ENCODE measurements around the gene TCEAL1. TPM values are rescaled to one million over a fixed set of nuclear protein-coding genes. Genes with fewer than 3 reads are reported as not detected.
"Not testable (repeated sequence)": the region's sequence is repeated elsewhere in the genome, so short reads cannot be mapped to it uniquely, and the experiment has no call there.

Gene TCEAL1
- total and polyA plus RNA-seq, 11 donors = 16.4 to 33.2 (median 23.1) TPM

DNA sequence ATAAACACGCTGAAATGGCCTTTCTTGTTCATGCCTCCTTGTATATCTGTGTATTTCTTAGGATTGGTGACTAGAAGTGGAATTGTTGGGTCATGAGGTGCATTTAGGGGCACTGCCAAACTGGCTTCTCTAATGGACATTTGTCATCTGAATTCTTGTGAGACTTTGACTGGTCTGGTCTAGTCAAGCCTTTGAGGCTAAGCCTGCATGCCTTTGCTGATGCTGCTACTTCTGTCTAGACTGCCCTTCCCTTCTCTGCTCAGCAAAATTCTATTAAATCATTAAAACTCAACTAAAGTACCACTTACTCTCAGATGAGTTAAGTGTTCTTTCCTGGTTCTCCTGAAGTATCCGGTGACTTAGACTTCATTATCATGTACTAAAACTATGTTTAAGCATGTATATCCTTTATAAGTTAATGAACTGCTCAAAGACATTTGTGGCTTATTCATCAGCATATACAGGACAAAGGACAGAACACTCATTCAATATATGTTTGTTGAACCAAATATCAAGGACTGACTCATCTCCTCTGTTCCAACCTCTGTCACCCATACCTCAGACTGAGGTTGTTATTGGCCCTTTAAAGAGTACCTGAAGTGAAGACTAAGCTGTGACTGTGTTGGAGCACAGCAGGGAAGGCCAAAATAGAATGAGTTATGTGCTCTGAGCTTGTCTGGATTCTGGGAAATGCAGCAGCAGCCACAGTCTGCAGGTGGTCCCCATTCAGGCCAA lies 9.0 kb downstream of the TCEAL1 start:
- Histone ChIP-seq H3K27ac (no peak overlapping the region), H3K4me1 (no peaks in the 10 kb centered on the region), H3K36me3 (no peaks in the 10 kb centered on the region), H3K9me3 (no peaks in the 10 kb centered on the region), H3K27me3 (peaks cover 0 to 8% (median 0%) of the 10 kb centered on the region in 9 donors), H3K4me3 (no peak overlapping the region)
- intact Hi-C loops (cut with DNase I) = loop anchor here in 3 of 10 donors (10.0 kb wide), 2 partner anchors 47 to 103 kb away; partner anchors contain the start of gene MORF4L2 (in 1 of the 3)
- TF ChIP-seq POLR2A (IDR thresholded peaks at IDR 0.05) = no peak
- TF ChIP-seq, protein P1, sequence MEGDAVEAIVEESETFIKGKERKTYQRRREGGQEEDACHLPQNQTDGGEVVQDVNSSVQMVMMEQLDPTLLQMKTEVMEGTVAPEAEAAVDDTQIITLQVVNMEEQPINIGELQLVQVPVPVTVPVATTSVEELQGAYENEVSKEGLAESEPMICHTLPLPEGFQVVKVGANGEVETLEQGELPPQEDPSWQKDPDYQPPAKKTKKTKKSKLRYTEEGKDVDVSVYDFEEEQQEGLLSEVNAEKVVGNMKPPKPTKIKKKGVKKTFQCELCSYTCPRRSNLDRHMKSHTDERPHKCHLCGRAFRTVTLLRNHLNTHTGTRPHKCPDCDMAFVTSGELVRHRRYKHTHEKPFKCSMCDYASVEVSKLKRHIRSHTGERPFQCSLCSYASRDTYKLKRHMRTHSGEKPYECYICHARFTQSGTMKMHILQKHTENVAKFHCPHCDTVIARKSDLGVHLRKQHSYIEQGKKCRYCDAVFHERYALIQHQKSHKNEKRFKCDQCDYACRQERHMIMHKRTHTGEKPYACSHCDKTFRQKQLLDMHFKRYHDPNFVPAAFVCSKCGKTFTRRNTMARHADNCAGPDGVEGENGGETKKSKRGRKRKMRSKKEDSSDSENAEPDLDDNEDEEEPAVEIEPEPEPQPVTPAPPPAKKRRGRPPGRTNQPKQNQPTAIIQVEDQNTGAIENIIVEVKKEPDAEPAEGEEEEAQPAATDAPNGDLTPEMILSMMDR (IDR thresholded peaks at IDR 0.05) = no peak
- WGBS, 4 donors = 71 to 97% (median 81%) methylated on average over 2 of the region's 2 CpGs
- DNase-seq = no peak
- no peak for ATAC-seq

DNA sequence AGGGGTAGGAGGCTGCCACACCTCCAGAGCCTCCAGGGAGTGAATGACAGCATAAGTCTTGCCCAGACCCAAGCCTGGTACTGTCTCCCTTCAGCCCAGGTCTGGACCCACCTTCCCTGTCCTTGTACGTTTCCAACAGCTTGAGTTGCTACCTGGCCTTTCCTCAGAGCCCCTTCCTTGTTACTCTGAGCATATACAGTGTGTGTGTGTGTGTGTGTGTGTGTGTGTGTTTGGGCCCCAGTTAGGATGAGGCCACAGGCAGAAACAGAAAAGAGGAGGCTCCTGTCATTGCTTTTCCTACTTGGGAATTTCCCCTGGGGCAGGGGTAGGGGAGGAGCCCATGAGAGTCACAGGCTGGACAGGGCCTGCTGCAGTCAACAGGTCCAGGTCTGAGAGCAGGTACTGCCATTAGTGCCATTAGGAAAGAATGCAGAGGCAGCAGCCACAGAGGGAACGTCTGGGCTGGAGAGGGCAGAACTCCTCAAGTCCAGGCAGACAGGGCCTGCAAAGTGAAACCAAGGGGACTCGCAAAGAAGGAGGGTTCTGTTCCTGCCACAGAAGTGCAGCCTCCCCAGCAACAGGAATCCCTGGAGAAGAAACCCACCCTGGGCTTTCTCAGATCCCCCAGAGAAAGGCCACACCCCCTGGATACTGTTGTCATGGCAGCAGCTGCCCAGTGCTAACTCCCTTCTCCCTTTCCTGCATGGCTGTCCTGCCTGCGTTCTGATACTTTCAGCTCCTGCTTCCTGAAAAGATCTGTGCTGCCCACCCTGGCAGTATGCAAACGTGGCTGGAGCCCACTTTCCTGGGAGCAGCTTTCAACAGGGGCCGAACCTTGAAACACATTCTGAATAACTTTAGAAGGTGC lies 9.9 kb downstream of the TCEAL1 start:
- intact Hi-C loops (cut with DNase I) = loop anchor here in 3 of 10 donors (10.0 kb wide), 2 partner anchors 46 to 104 kb away; partner anchors contain the start of gene MORF4L2 (in 1 of the 3)

DNA sequence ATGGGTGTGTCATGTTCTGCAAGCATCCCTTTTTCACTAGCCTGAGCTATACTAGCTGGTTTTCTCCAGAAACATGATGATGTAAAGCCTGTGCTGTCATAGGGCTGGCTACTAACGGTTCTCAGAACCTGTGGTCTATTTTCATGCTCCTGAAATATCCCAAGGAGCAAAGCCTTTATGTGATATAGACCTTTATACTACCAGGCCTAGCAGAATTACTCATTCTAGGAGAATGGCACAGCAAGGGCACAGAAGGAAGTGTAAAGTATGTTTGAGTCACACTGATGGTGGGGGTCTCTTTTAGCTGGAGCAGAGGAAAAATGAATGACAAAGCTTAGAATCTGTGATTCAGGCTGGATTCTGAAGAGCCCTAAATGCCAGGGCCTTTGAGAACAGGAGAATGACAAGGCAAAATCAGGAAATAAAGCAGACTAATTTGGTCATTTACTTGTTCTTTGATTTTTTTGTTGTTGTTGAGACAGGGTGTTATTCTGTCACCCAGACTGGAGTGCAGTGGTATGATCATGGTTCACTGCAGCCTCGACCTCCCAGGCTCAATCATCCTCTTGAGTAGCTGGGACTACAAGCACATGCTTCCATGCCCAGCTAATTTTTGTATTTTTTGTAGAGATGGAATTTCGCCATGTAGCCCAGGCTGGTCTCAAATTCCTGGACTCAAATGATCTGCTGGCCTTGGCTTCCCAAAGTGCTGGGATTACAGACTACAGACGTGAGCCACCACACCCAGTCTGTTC lies 11.8 kb downstream of the TCEAL1 start:
- intact Hi-C loops (cut with DNase I) = no loop called here
- DNase-seq = no peak
- Histone ChIP-seq H3K36me3 (no peaks in the 10 kb centered on the region), H3K4me3 (no peak overlapping the region), H3K27me3 (peaks cover 0 to 12% (median 0%) of the 10 kb centered on the region in 9 donors), H3K27ac (no peak overlapping the region), H3K9me3 (no peaks in the 10 kb centered on the region), H3K4me1 (no peaks in the 10 kb centered on the region)
- no peak for ATAC-seq
- WGBS, 4 donors = 45 to 89% (median 73%) methylated on average over 4 of the region's 4 CpGs
- TF ChIP-seq POLR2A (IDR thresholded peaks at IDR 0.05) = no peak
- TF ChIP-seq, protein P1 (IDR thresholded peaks at IDR 0.05) = no peak

More for the DNA sequence above, 9.9 kb downstream of the TCEAL1 start:
- WGBS, 4 donors = 37 to 51% (median 48%) methylated on average over 4 to 6 of the region's 6 CpGs
- H3K27ac ChIP-seq, H3K4me1 ChIP-seq, H3K9me3 ChIP-seq, H3K4me3 ChIP-seq, DNase-seq, ATAC-seq, H3K36me3 ChIP-seq: not testable (repeated sequence)
- peaks cover 0 to 12% (median 0%) of the 10 kb centered on the region in 9 donors for H3K27me3 ChIP-seq

DNA sequence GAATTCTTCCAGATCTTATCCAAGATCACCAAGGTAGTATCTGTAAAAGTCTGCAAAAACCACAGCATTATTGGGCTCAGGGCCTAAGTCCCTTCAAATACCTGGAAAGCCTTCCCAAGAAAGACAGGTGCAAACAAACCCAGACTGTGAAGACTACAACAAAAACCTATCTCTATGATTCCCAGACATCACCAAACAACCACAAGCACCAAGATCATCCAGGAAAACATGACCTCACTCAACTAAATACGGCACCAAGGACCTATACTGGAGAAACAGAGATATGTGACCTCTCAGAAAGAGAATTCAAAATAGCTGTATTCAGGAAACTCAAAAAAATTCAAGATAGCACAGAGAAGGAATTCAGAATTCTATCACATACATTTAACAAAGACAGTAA lies 15.3 kb downstream of the TCEAL1 start:
- no peak for TF ChIP-seq POLR2A (IDR thresholded peaks at IDR 0.05)
- TF ChIP-seq, protein P1 (IDR thresholded peaks at IDR 0.05) = no peak
- no peak overlapping the region for H3K27ac ChIP-seq
- intact Hi-C loops (cut with DNase I) = no loop called here
- ATAC-seq = no peak
- no peaks in the 10 kb centered on the region for H3K36me3 ChIP-seq
- peaks cover 0 to 5% (median 0%) of the 10 kb centered on the region in 12 donors for H3K9me3 ChIP-seq
- H3K4me1 ChIP-seq = no peaks in the 10 kb centered on the region
- 33 to 73% (median 55%) methylated on average over 1 of the region's 1 CpG for WGBS, 4 donors
- peaks cover 0 to 12% (median 0%) of the 10 kb centered on the region in 9 donors for H3K27me3 ChIP-seq
- no peak for DNase-seq
- H3K4me3 ChIP-seq = no peak overlapping the region
